HG03521 (cell line): ENCODE results near the gene DENND1A.

ENCODE experiments used
- ATAC-seq: cut with Tn5 transposase; IDR thresholded peaks from one replicate; pipeline ENCODE4 v1.9.1; 2021; ENCODE audit warnings: mild to moderate bottlenecking, moderate library complexity; ENCODE audit not compliant: unreplicated experiment

DENND1A gene

DNA sequence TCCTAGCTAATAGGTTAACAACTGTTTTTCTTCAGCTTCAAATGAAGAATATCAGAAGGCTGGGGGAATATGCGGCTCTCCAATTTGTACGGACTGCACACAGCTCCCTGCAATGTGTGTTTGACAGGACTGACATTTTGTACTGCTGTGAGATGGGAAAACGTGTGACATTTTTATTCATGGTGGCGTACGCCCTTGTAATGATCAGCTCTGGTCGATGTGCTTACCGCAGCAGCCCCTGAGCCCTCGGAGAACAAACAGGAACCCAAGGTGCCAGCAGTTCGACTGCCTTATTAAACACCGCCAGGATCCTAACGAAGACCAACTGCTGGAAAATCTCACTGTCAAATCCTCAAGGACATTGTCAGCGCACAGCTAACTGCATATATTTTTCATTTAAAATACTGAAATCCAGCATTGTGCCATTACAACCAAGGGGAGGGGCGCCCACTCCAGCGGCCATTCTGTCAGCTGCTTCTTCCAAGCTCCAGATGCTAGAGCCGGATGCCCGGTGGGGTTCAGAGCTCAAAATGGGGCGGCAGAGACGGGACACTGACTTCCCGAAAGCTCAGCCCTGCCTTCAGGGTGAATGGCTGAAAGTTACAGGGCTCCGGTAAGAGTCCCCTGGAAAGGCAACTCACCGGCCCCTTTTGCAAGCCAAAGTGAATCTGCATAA lies 507.2 kb downstream of the DENND1A start:
- ATAC-seq: no peak

DNA sequence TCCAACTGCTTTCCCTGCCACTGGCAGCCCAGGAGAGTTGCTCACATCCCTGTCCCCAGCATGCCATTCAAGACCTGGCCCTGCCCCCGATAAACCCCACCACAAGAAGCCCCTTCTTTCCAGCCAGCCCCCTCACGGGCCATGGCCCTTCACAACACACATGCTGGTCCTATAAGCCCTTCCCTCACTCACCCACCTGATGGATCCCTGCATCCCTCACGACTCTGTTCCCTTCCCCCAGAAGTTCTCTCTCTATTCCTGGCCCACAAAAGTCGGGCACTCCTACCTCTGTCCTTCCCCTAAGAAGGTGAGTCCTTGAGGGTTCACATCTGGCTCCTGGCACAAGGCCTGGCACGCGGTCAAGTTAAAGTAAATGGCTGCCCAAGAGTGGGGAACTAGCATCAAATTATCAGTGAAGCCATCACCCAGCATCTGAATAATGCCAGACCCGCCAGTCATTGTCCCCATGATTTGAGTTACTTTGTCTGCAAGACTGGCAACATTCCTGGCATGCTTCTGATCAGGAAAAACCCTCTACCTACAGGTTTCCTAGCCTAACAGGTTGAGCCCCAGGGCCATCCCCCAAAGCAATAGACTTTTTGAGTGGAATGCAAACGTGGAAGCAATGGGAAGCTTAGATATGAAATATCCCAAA lies 508.0 kb downstream of the DENND1A start:
- no peak for ATAC-seq

- ATAC-seq: no peak
Measured at GRCh38 chr9:123421186-123421585, 508.7 kb downstream of the DENND1A start.

- ATAC-seq: no peak
Measured at GRCh38 chr9:123420592-123421111, 509.3 kb downstream of the DENND1A start.

DNA sequence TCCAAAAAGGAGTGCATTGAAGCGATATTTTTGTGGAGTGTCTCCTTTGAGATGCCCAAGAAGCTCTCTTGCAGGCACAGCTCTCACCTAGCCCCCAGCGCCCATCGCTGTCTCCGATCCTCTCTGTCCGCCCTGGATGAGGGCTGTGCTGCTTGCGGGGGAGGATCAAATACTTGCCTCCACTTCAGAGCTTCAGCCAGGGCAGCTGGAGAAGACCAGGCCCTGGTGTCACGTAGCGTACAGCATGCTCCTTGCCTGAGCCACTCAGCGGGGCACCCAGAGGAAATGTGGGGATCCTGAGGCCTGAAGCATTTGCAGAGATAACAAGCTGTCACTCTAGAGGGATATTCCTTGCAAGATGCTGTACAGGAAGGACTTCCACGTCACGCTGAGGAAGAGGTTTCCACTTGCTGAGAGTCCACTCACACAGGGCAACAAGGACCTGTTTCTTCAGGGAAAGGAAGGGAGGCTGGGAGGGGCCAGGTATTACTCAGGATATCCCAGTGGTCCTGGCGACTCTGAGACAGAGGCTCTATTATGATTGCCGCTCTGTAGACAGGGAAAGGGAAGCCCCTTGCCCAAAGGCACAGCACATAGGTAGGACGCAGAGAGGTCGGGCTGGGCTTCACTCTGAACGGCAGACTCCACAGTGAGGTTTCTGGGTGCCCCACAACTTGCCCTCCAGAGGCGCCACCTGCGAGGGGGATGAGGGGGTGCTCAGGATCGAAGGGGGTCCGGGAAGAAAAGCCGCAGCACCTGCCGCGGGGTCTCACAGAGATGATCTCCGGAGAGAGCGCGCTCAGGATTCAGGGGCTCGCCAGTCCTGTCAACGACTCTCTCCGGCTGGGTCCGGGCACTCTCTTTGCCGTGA lies 510.0 kb downstream of the DENND1A start:
- no peak for ATAC-seq

GRCh38 chr9:123419091-123419490 lies 510.8 kb downstream of the DENND1A start:
- no peak for ATAC-seq

GRCh38 chr9:123418506-123418905 lies 511.4 kb downstream of the DENND1A start:
- ATAC-seq: no peak

DNA sequence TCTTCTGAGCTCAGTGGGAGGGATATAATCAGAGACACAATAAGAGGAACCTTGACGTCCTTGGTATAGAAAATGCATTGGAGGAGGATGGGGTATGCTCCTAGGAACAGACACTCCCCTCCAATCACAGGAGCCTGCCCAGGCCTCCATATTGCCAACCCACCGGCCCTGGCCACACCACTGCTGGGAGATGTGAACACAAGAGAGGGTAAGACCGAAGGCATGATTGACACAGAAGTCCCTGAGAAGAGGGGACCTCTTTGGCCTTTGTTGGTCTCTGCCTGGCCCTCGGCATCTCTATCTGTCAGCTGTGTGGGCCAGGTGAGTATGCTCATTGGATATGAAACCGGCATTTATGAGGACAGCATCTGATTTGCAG lies 511.9 kb downstream of the DENND1A start:
- no peak for ATAC-seq

GRCh38 chr9:123417289-123418051 lies 512.5 kb downstream of the DENND1A start:
- ATAC-seq: no peak

DNA sequence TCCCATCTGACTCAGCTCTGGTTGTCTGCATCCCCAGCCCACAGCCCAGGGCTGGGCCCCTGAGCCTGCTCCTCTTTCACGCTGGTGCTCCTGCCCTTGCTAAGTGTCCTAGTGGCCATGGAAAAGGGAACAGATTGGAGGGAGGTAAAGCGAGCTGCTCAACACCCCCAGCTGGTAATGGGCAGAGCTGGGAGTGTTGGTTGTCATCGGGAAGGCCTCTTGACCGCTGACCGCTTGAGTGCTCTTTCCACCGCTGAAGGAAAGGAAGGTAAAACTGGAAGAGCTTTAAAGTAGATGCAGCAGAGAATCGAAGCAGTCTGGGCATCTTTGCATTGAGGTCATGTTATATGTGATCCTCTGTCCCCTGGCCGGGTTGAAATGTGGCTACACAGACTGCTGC lies 513.8 kb downstream of the DENND1A start:
- no peak for ATAC-seq

- ATAC-seq: no peak
Measured at GRCh38 chr9:123414936-123415930, 514.7 kb downstream of the DENND1A start.

- no peak for ATAC-seq
Measured at GRCh38 chr9:123414204-123414603, 515.7 kb downstream of the DENND1A start.

GRCh38 chr9:123412171-123412820 lies 517.6 kb downstream of the DENND1A start:
- ATAC-seq: no peak

GRCh38 chr9:123411636-123412035 lies 518.3 kb downstream of the DENND1A start:
- no peak for ATAC-seq

DNA sequence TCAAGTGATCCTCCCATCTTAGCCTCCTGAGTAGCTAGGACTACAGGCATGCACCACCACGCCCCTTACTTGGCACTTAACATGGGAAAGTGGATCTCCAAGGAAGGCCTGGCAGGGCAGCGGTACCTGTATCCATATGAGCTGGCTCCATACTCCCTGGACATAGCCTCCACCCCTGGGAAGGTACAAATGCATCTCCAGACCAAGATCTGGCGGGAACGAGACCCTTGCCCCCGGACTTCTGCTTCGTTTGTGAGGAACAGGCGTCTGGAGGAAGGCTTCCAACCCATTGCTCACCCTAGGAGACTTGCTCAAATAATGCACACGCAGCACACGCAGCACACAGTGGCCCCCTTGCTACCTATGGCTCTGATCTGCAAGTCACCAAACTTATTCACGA lies 518.7 kb downstream of the DENND1A start:
- no peak for ATAC-seq

GRCh38 chr9:123410281-123410910 lies 519.5 kb downstream of the DENND1A start:
- ATAC-seq: no peak

DNA sequence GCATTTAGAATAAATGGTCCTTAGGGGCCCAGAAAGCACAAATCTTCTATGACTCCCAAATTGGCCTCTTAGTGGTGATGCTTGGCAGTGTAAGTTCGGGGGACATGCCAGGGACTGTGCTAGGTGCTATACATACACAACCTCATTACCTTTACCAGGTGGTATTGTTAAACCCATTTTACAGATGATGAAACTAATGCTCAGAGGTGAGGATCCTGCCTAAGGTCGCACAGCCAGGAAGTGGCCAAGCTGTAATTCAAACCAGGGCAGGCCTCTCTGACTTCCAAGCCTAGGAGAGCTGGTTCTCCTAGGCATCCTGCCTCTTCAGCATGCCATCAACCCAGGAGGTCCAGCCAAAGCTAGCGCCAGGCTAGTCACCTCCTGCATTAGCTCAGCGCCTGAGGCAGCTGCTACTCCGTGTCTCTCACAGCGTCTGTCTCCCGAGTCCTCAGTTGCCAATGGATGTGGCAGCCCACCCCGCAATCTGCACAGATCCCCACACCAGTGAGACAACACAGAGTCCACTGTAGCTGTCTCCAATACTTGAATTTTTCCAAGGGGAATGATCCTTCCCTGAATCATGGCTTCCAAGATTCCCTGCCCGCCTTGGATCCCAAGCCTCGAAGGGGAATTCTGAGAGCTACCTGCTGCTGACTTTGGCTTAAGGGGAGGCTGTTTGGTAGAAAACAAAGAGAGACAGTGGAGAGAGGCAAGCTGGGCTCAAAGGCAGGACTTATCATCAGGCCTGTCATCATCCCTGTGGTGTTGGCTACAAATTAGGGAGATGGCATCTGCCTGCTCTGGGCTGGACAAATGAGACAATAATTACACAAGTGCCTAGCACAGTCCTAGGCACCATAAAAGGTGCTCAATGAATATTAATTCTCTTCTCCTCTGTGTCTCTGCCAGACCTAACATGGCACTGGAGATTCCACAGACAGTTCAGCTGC lies 521.3 kb downstream of the DENND1A start:
- ATAC-seq: no peak
